Right hindlimb (tissue), 1 donor: ENCODE data around the gene OPN1LW.
"Not testable (repeated sequence)": the region's sequence is repeated elsewhere in the genome, so short reads cannot be mapped to it uniquely, and the experiment has no call there.

Source experiments
- DNase-seq: peaks from one replicate; pipeline ENCODE4 v3.0.0-alpha.2; 2018

Gene OPN1LW

GRCh38 chrX:154144010-154144409 lies at the start of gene OPN1LW:
OPN1LW (plus strand) TSS chrX:154144243; CDS start chrX:154144284, 41 bp downstream.
- DNase-seq = not testable (repeated sequence)

DNA sequence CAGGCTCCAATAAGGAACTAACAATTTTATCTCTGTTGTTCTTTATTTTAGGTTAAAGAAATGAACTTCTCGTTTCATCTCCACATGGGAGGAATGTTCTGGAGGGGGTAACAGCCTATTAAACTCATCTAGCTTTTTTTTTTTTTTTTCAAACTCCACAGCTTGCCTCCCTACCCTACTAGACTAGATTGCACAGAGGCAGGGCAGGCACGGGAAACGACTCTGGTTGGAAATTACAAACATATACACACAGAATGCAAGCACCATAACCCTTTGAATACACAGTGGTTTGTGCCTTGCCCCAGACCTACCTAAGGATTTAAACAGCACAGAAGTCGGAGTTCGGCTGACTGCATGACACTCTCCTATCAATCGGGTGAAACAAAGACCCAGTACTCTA lies 49.2 kb upstream of the OPN1LW start:
- no peak for DNase-seq

- no peak for DNase-seq
These were observed 47.7 kb upstream of the OPN1LW start for GRCh38 chrX:154096140-154097002.

- peak; percentile 81 for DNase-seq
These were observed 46.9 kb upstream of the OPN1LW start for GRCh38 chrX:154097003-154097588.

DNA sequence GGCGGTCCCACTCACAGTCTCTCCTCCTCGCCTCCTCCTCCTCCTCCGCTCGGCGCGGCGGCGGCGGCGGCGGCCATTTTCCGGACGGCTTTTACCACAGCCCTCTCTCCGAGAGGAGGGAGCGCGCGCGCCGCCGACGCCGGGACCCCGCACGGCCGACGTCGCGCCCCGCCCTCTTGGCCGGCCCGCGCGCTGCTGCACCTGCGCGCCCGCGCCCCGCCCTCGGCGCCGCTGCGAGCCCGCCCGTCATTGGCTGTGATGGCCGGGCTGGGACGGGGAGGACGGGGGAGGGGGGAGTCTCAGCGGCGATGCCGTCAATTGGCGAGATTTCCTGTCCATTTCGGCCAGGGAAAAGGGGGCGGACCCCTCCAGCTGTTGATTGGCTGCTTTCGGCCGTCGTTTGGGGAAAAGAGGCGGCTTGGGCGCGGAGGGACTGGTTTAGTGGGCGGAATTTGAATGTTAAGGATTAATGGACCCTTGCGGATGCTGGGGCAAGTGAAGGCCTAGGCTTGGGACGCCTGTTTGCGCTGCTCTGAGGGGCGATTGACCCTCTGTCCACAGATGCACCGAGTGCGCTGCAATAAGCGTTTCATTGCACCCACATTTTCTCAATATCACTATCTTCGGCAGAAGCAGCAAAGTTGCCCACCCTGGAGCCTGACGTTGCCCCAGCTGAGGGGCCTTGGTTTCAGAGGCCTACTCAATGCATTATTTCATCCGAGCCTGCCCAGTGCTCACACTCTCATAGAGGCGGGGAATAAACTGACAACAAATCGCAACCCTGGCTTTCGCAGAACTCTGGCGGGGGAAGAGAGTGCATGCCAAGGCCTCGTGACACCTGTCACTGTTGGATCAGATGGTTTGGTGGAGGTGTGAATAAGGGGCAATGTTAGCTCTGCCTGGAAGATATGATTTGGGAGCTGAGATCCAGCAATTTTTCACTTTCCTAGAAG lies 46.2 kb upstream of the OPN1LW start, which contains the start of gene MECP2:
Gene MECP2, minus strand, starts transcription at position 129 of the 953 bp plus-strand sequence.
- peak; percentile 94 for DNase-seq

DNA sequence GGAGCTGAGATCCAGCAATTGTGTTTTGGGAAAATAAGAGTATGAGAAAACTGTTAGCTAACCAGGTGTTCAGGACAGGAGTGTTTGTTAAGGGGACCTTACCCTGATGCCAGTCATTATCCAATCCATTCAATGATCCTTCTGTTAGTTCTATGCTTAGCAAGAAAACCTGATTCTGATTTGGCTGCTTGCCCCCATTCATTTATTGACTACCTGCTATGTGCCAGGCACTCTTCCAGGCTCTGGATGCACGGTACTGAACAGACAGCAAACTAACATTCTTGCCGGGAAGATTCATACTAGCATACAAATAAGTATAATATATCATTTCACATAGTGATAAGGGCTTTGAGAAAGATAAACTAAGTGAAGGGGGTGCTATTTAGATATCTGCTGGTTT lies 45.5 kb upstream of the OPN1LW start:
- no peak for DNase-seq

- no peak for DNase-seq
These were observed 30.3 kb upstream of the OPN1LW start for GRCh38 chrX:154113729-154114128.

- DNase-seq = no peak
These were observed 29.4 kb upstream of the OPN1LW start for GRCh38 chrX:154114652-154115051.

DNA sequence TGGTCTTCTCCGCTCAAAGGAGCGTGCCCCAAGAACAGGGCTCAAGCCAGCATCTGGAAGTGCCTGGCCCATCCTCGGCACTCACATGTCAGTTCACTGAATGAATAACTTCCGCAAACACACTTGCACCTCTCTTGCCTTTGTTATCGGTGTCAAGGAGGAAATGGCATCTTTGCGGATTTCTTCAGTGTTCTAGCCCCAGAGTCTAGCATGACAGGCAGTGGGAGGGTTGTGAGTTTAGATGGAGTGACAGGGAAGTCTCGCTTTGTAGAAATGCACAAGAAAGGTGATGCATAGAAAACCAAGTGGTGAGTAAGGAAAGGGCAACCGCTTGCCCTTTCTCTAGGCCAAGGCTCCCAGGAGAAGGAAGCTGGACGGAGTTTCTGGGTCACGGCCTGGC lies 29.0 kb upstream of the OPN1LW start:
- no peak for DNase-seq

- DNase-seq = no peak
These were observed 28.3 kb upstream of the OPN1LW start for GRCh38 chrX:154115750-154116149.

- DNase-seq = no peak
These were observed 27.4 kb upstream of the OPN1LW start for GRCh38 chrX:154116426-154117211.

GRCh38 chrX:154117566-154117965 lies 26.5 kb upstream of the OPN1LW start:
- DNase-seq = no peak

DNA sequence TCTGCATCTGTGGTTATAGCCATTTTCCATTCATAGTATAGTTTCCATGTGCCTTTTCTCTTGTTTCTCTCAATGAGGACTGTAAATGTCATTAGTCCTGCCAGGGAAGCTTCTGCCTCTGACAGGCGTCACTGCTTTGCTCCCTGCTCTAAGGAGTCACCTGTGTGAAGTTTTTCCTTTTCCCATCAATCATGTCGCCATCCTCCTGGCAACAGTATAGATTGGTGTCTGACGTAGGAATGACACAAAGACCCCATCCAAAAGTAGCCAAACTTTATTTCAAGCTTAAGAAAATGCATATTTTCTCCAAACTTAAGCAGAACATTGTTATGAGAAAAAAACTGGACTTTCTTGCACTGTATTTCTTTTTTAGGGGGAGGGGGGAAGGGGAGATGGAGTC lies 23.5 kb upstream of the OPN1LW start:
- DNase-seq = no peak

GRCh38 chrX:154121207-154121606 lies 22.8 kb upstream of the OPN1LW start:
- DNase-seq = no peak

DNA sequence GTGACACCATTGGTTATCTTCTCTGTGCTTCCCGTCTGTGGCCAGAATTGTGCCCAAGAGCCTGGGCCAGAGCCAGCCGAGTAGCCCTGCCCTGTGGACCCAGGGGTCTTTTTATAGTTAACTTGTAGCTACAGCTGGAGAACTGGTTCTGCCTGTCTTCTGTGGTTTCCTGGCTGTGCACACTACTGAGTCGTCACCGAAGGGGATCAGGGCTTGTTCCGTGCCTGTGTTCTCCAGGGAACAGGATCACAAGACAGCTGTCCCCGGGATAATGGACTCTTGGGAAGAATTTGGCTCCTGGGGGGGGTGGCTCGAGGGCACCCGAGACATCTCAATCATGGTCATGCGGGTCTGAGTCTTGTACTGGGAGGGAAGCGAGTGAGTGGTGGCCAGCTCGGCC lies 22.1 kb upstream of the OPN1LW start:
- no peak for DNase-seq

GRCh38 chrX:154123241-154124219 lies 20.5 kb upstream of the OPN1LW start:
- DNase-seq = no peak

GRCh38 chrX:154125391-154126040 lies 18.5 kb upstream of the OPN1LW start:
- DNase-seq = no peak

DNA sequence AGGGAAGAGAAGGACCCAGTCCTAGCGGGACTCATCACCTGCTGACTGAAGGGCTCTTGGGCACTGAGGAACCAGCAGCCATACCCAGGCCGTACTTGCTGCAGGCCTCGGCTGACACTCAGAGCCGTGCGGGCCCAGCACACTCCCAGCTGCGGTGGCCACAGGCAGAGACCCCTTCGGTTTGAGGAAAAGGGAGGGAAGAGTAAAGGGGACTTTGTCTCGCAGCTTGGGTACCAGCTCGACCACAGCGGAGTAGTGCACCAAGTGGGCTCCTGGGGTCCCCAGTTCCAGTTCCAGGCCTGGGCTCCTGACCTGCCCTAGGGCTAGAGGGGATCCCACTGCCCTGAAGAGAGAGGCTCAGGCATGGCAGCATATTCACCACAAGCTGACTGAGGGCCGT lies 17.9 kb upstream of the OPN1LW start:
- DNase-seq = no peak

DNA sequence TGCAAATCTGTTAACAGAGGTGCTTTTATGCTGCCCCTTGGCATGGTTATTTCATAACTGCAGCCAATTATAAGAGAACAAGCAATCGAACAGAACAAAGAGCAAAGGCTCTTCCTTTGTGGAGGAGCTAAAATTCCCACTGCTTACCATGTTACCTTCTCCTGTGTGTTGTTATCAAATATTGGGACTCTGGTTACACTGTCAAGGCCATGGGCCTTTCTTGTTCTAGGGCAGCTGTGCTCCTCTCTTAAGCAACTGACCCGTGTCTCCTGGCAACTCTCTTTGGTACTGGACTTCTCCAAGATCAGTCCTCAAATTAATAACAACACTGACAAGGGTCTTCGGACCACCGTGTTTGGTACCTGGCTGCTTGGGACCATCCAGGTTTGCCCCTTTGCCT lies 12.1 kb upstream of the OPN1LW start:
- no peak for DNase-seq

- DNase-seq = no peak
These were observed 11.7 kb upstream of the OPN1LW start for GRCh38 chrX:154132366-154132765.
